Stimulated activated CD8-positive, alpha-beta memory T cell treated with anti-CD3 and anti-CD28 coated beads, Interleukin-15, amount 100 ng/mL, for 48 hours (primary cell): ENCODE results near the gene PSMC3.

ENCODE experiments used
- DNase-seq, 2 donors: peaks; one replicate each; pipeline ENCODE4 v3.0.0-alpha.2; 2020; ENCODE audit warnings: low read depth in 2 of 2

PSMC3 gene

GRCh38 chr11:47394322-47395222, 31.7 kb downstream of the PSMC3 start:
- DNase-seq = peak in 1 of 2 donors; percentile 46

DNA sequence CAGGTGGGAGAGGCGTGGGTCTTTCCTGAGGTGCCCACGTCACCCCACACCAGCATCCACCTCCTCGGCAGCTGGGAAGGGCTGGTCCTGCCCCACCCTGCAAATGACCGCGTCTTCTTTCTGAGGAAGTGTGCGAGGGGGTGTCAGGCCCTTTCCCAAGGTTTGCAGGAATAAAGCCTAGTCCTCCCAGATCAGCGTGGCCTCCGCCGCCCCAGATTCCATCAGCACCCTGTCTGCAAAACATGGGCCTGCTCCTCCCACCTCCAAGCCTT, 32.3 kb downstream of the PSMC3 start:
- DNase-seq = no peak

GRCh38 chr11:47393163-47394049, 32.8 kb downstream of the PSMC3 start:
- DNase-seq = no peak

DNA sequence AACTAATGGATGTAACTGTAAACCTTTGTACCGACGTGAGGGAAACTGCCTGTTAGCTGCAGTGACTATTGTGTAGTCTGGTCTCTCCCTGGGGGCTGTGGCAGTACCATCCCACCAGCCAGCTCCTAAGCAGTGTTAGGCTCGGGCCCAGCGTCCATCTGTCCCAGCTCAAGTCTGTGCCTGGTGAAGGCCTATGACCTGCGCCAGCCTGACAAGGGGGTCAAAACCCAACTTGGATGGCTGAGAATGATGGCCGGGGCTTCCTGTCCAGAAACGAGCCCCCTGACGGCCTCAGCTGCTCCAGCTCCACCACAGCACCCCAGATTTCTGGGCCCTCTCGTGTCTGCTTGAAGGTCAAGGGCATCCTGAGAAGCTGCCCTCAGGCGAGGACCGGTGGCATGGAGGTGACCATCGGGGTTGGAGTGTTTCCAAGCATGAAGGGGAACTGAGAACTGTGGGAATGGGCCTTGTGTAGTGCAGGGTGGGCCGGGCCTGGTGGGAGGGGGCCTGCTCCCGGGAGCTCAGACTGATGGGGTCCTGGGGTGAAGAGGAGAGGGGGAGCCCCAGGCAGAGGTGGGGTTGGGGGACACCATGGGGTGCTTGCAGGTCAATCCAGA, 33.6 kb downstream of the PSMC3 start:
- no peak for DNase-seq

- no peak for DNase-seq
Observed at GRCh38 chr11:47391711-47392432, 34.4 kb downstream of the PSMC3 start.

DNA sequence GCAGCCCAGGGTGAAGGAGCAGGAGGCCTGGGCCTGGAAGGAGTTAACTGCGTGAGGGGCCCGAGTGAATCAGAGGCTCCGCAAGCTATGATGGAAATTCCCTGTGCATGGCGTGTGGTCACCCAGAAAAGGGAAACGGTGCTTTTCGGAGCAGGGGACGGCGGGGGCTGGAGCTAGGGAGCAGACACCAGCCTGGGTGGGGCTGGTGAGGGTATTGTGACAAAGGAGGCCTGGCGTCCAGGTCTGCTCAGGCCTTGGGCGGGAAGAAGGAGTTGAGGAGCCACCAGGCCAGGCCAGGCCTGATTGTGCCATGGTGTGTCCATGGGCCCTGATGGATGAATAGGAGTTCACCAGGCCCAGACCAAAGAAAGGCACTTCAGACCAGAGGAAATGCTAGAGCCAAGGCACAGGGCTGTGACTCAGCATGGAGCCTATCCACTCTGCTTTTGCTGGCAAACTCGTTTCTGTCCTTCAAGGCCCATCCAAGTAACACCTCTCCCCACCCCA, 35.1 kb downstream of the PSMC3 start:
- no peak for DNase-seq

GRCh38 chr11:47390422-47390760, 35.8 kb downstream of the PSMC3 start:
- no peak for DNase-seq

- no peak for DNase-seq
Observed at GRCh38 chr11:47389577-47390421, 36.4 kb downstream of the PSMC3 start.

DNA sequence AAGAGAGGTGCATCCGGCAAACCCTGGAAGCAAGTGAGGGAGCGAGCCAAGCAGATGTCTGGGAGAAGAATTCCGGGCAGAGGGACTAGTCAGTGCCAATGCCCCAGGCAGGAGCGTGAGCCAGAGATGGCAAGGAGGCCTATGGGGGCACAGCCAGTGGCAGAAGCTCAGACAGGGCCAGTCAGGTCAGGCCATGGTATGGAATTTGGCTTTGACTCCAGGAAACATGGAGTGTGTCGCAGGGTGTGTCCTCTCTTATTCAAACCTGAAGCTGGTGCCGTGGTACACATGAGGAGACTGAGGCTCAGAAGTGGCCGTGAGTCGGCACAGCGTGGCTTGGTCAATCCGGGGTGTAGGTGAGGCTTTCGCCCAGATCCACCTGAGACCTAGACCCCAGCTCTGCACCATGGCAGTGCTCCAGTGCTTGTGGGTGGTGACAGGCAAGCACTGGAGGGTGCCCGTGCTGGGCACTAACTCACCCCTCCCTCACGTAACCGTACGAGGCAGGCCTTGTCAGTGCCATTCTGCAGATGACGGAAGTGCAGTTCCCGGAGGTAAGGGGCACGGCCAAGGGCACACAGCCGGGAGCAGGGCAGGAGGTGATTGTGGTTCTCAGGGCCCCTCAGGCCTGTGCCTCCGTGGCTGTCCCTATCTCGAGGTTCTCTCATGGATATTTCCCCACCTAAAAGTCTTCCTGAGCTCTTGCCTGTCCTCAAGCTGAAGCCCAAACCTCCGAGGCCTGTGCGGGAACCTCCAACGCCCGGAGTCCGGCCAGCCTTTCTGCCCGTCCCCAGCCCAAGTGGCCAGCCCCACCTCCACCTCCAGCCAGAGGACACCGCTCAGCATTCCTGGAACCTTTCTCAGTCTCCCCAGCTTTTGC, 37.3 kb downstream of the PSMC3 start:
- no peak for DNase-seq

GRCh38 chr11:47387944-47388696, 38.1 kb downstream of the PSMC3 start:
- no peak for DNase-seq

GRCh38 chr11:47384498-47384897, 41.7 kb downstream of the PSMC3 start:
- DNase-seq = no peak

DNA sequence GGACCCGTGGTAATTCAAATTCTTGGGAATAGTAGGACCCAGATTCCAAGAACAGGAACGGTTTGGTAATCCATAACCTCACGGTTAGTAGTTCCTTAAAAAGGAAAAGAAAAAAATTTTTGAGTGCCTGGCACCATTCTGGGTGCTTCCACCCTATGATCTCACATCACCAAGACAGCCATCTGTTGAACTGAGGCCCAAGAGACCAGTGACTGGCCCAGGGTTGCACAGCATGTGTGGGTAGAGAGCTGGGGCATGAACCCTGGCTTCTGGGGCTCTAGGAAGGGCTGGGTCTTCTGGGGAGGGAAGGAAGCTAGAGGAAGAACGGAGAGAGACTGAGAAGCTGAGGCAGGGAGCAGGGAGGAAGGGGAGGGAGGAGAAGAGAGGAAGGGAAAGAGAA, 43.2 kb downstream of the PSMC3 start:
- DNase-seq = no peak

DNA sequence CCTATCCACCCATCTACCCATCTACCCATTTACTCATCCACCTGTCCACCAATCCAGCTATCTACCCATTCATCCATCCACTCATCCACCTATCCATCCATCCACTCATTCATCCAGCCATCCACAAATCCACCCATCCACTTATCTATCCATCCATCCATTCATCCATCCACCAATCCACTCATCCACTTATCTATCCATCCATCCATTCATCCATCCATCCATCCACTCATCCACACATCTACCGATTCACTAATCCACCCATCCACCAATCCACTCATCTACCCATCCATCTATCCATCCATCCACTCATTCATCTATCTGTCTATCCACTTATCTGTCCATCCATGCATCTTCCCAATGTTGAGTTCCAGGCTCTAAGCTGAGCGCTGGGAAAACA, 46.2 kb downstream of the PSMC3 start:
- DNase-seq = no peak

DNA sequence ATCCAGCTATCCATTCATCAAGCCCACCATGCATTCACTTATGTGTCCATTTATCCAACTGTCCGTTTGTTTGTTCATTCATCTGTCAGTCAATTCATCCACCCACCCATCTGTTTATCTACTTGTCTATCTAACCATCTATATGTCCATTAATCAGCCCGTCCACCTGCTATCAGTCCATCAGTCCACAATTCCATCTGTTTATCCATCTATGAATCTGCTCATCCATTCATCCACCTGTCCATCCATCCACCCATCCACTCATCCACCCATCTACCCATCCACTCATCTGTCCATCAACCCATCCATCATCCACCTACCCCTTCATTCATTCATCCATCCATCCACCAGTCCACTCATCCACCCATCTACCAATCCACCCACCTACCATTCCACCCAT, 46.9 kb downstream of the PSMC3 start:
- DNase-seq = no peak

GRCh38 chr11:47378836-47379170, 47.4 kb downstream of the PSMC3 start:
- DNase-seq = no peak

- DNase-seq = no peak
Observed at GRCh38 chr11:47378010-47378835, 48.0 kb downstream of the PSMC3 start, which contains the start of gene SPI1. Gene SPI1 (minus strand): TSS chr11:47378547. CDS start chr11:47378353, 194 bp downstream.

DNA sequence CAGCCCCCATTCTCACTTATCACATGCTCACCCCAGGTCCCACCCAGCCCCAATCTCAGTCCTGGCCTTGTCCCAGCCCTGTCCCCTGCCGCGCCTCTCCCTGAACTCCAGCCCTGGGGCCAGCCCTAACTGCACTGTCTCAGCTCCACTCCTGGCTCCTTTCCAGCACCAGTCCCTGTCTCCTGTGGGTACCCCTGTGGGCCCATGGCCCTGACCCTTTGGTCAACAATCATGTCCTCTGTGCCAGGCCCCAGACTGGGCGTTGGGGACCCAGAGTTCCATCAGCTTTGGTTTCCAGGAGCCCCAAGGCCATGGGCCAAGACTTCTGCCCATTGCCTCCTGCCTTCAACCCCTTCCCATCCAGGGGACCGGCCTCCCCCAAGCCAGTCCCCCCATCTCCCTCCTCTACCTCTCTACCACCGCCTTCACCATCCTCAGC, 48.6 kb downstream of the PSMC3 start:
- no peak for DNase-seq
